ENCODE results near the gene ZNF324.

DNA sequence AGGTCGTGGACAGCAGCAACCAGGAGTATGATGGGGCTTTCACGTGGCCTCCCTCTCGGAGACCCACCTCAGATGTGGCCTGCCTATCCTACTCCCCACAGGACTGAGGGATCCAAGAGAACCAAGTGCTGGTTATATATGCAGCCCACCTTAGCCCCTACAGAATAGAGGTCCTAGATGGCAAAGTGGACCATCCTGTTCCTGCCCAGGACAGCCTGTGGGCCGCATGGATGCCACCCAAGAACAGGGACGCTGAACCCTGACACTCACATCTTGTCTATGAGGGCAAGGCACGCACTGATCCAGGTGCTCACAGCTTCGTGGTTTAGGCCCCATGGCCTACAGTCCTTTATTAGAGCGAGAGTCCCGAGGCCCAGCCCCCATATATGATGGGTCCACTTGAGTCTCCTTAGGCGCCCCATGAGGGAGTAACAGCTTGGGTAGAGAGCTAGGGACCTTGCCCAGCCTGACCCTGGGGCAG is 46.4 kb downstream of the ZNF324 start:
- TF ChIP-seq FOS (IDR thresholded peaks at IDR 0.05; ENCODE audit: extremely low read depth, insufficient read length): no peak
- no peak for TF ChIP-seq KLF16 (IDR thresholded peaks at IDR 0.05)
- no peak for TF ChIP-seq MYC (IDR thresholded peaks at IDR 0.05; ENCODE audit: low read depth, low read length)
- TF ChIP-seq MYC (CRISPR knock-in tag; IDR thresholded peaks at IDR 0.05; ENCODE audit: borderline replicate concordance, low read depth): no peak
- TF ChIP-seq SMARCA5 (IDR thresholded peaks at IDR 0.05): no peak
- no peak for TF ChIP-seq EZH2 (IDR thresholded peaks at IDR 0.05; ENCODE audit: borderline replicate concordance, low read depth, low read length)
- no peak for TF ChIP-seq KAT7 (CRISPR knock-in tag; IDR thresholded peaks at IDR 0.05; ENCODE audit: borderline replicate concordance)
- TF ChIP-seq SIRT6 (IDR thresholded peaks at IDR 0.05; ENCODE audit: low read depth, low read length): no peak
- TF ChIP-seq ZBED1 (IDR thresholded peaks at IDR 0.05): no peak
- no peak for TF ChIP-seq JUND (IDR thresholded peaks at IDR 0.05; ENCODE audit: borderline replicate concordance, low read depth, low read length)
- no peak for TF ChIP-seq JUND (tag; IDR thresholded peaks at IDR 0.05; ENCODE audit: borderline replicate concordance, low read depth, low read length)
- TF ChIP-seq, protein P1, sequence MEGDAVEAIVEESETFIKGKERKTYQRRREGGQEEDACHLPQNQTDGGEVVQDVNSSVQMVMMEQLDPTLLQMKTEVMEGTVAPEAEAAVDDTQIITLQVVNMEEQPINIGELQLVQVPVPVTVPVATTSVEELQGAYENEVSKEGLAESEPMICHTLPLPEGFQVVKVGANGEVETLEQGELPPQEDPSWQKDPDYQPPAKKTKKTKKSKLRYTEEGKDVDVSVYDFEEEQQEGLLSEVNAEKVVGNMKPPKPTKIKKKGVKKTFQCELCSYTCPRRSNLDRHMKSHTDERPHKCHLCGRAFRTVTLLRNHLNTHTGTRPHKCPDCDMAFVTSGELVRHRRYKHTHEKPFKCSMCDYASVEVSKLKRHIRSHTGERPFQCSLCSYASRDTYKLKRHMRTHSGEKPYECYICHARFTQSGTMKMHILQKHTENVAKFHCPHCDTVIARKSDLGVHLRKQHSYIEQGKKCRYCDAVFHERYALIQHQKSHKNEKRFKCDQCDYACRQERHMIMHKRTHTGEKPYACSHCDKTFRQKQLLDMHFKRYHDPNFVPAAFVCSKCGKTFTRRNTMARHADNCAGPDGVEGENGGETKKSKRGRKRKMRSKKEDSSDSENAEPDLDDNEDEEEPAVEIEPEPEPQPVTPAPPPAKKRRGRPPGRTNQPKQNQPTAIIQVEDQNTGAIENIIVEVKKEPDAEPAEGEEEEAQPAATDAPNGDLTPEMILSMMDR (IDR thresholded peaks at IDR 0.05 in 2 of 3, conservative IDR thresholded peaks at IDR 0.05 in 1 of 3; ENCODE audit: insufficient read depth in 2 of 3, low read depth in 1 of 3, low read length in 3 of 3): no peak
- no peak for TF ChIP-seq KDM1A (IDR thresholded peaks at IDR 0.05)
- TF ChIP-seq HNRNPH1 (optimal IDR thresholded peaks at IDR 0.05; ENCODE audit: low read depth, low read length): no peak
- TF ChIP-seq PRPF4 (IDR thresholded peaks at IDR 0.05; ENCODE audit: insufficient read depth, low read depth, low read length, poor library complexity, severe bottlenecking): no peak
- no peak for TF ChIP-seq SP1 (CRISPR knock-in tag; IDR thresholded peaks at IDR 0.05)

Data from K562 (cell line).